HepG2 (cell line): Measurements from ENCODE around the gene MRPL50. TPM values are rescaled to one million over a fixed set of nuclear protein-coding genes. Genes with fewer than 3 reads are reported as not detected.

ENCODE experiments used
- AFF4 ChIP-seq: sonication (generic); formaldehyde crosslinking; IDR thresholded peaks from 2 replicates; pipeline ENCODE4 v1.4.0; 2020; ENCODE audit warnings: missing genetic modification reagents
- BCL6 ChIP-seq: IDR thresholded peaks from 2 replicates; pipeline ENCODE4 v1.6.1; 2016; ENCODE audit warnings: missing genetic modification reagents, missing compliant biosample characterization
- FIP1L1 ChIP-seq: fragments of 200-400 bp; formaldehyde crosslinking; IDR thresholded peaks from 2 replicates; pipeline ENCODE4 v1.6.1; 2018; ENCODE audit warnings: low read depth, mild to moderate bottlenecking, low read length, moderate library complexity, borderline replicate concordance; ENCODE audit not compliant: insufficient read depth
- HMG20A ChIP-seq: IDR thresholded peaks from 2 replicates; pipeline ENCODE4 v1.6.1; 2016; ENCODE audit warnings: borderline replicate concordance
- PBX3 ChIP-seq: sonication (generic); formaldehyde crosslinking; IDR thresholded peaks from 2 replicates; pipeline ENCODE4 v1.8.1; 2023; ENCODE audit warnings: missing genetic modification reagents, inconsistent platforms, borderline replicate concordance
- PHB2 ChIP-seq: fragments of 450-650 bp; IDR thresholded peaks from 2 replicates; pipeline ENCODE4 v1.6.1; 2018; ENCODE audit not compliant: partially characterized antibody
- RBM39 ChIP-seq: fragments of 200-400 bp; formaldehyde crosslinking; IDR thresholded peaks from one replicate; pipeline ENCODE4 v1.6.1; 2018; ENCODE audit warnings: antibody characterized with exemption, mild to moderate bottlenecking, low read depth, low read length; ENCODE audit not compliant: poor library complexity, severe bottlenecking
- SNAPC5 ChIP-seq: sonication (generic); formaldehyde crosslinking; IDR thresholded peaks from 2 replicates; pipeline ENCODE4 v1.8.1; 2023; ENCODE audit warnings: mild to moderate bottlenecking, missing genetic modification reagents, borderline replicate concordance
- TMF1 ChIP-seq: sonication (generic); formaldehyde crosslinking; IDR thresholded peaks from 2 replicates; pipeline ENCODE4 v1.8.1; 2022; ENCODE audit warnings: low read depth, missing genetic modification reagents
- TOE1 ChIP-seq: sonication (generic); formaldehyde crosslinking; IDR thresholded peaks from 2 replicates; pipeline ENCODE4 v1.4.0; 2020; ENCODE audit warnings: mild to moderate bottlenecking, missing genetic modification reagents
- ZBTB44 ChIP-seq: sonication (generic); formaldehyde crosslinking; IDR thresholded peaks from 2 replicates; pipeline ENCODE4 v1.4.0; 2020; ENCODE audit warnings: missing genetic modification reagents
- ZNF780A ChIP-seq: sonication (generic); formaldehyde crosslinking; IDR thresholded peaks from 2 replicates; pipeline ENCODE4 v1.8.0; 2022; ENCODE audit warnings: mild to moderate bottlenecking, missing genetic modification reagents, moderate library complexity
- polyA plus RNA-seq, 8 experiments: library from polyadenylated mRNA; depleted of rRNA in 3 of 8; stranded (reverse) in 7 of 8; unstranded in 1 of 8; fragments of >200 nt; fragmentation: Illumina TruSeq in 4 of 8; extraction: Trizol in 4 of 8; gene quantifications; 2 replicates each; pipeline versions ENCODE4 v1.2.1 to v1.2.3, GENCODE V29; 2011 to 2016; ENCODE audit warnings: low read depth in 4 of 8, missing spikeins in 1 of 8, mixed read lengths in 1 of 8; ENCODE audit not compliant: insufficient read depth in 1 of 8
- total RNA-seq, 5 experiments: library from RNA; depleted of rRNA; stranded (reverse); fragments of >200 nt; fragmentation: Illumina TruSeq; extraction: Trizol; gene quantifications; 2 replicates each; pipeline ENCODE4 v1.2.3, GENCODE V29; 2016; ENCODE audit warnings: low read depth in 1 of 5
- TF ChIP-seq, protein P1 (sequence below): sonication (generic); formaldehyde crosslinking; IDR thresholded peaks from 2 replicates; pipeline ENCODE4 v1.4.0; 2020; ENCODE audit warnings: missing genetic modification reagents, borderline replicate concordance
- TF ChIP-seq, protein P2 (sequence below): sonication (generic); formaldehyde crosslinking; IDR thresholded peaks from 2 replicates; pipeline ENCODE4 v1.4.0; 2020; ENCODE audit warnings: mild to moderate bottlenecking, missing genetic modification reagents, borderline replicate concordance

The MRPL50 gene
- total and polyA plus RNA-seq, 2 of the 13 experiments (the other 11 are each of a cell fraction or from before 2014, with no cell fraction given): 37.1 to 70.0 TPM

DNA sequence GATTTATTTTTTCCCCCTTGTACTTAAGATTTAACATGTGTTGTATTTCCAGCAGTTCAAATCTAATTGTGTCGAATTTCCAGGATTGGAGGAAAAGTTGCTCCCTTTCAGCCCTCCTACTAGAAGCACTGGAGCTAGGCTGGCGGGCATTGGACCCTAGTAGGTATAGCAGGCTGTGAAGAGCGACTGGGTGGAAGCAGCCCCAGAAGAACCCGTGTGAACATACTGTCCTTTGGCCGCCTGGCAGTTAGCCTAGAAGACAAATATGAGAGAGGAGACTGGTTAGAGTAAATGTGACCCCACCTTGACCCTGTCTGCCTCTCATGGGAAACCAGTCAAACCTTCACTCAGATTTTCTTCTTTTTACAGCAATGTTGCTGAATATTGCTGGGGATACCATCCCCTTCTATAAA is 23.2 kb upstream of the MRPL50 start (continued):
- TF ChIP-seq ZBTB44 (CRISPR knock-in tag): no peak
- TF ChIP-seq ZNF780A (CRISPR knock-in tag): no peak
- TF ChIP-seq HMG20A (CRISPR knock-in tag): peak; percentile 90
- no peak for TF ChIP-seq RBM39
- TF ChIP-seq SNAPC5: 0 out of 2 replicates have a peak, but pooled peaks have one; percentile 77
- TF ChIP-seq FIP1L1: no peak
- TF ChIP-seq, protein P1, sequence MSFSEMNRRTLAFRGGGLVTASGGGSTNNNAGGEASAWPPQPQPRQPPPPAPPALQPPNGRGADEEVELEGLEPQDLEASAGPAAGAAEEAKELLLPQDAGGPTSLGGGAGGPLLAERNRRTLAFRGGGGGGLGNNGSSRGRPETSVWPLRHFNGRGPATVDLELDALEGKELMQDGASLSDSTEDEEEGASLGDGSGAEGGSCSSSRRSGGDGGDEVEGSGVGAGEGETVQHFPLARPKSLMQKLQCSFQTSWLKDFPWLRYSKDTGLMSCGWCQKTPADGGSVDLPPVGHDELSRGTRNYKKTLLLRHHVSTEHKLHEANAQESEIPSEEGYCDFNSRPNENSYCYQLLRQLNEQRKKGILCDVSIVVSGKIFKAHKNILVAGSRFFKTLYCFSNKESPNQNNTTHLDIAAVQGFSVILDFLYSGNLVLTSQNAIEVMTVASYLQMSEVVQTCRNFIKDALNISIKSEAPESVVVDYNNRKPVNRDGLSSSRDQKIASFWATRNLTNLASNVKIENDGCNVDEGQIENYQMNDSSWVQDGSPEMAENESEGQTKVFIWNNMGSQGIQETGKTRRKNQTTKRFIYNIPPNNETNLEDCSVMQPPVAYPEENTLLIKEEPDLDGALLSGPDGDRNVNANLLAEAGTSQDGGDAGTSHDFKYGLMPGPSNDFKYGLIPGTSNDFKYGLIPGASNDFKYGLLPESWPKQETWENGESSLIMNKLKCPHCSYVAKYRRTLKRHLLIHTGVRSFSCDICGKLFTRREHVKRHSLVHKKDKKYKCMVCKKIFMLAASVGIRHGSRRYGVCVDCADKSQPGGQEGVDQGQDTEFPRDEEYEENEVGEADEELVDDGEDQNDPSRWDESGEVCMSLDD: no peak
- TF ChIP-seq TMF1: no peak
- TF ChIP-seq, protein P2, sequence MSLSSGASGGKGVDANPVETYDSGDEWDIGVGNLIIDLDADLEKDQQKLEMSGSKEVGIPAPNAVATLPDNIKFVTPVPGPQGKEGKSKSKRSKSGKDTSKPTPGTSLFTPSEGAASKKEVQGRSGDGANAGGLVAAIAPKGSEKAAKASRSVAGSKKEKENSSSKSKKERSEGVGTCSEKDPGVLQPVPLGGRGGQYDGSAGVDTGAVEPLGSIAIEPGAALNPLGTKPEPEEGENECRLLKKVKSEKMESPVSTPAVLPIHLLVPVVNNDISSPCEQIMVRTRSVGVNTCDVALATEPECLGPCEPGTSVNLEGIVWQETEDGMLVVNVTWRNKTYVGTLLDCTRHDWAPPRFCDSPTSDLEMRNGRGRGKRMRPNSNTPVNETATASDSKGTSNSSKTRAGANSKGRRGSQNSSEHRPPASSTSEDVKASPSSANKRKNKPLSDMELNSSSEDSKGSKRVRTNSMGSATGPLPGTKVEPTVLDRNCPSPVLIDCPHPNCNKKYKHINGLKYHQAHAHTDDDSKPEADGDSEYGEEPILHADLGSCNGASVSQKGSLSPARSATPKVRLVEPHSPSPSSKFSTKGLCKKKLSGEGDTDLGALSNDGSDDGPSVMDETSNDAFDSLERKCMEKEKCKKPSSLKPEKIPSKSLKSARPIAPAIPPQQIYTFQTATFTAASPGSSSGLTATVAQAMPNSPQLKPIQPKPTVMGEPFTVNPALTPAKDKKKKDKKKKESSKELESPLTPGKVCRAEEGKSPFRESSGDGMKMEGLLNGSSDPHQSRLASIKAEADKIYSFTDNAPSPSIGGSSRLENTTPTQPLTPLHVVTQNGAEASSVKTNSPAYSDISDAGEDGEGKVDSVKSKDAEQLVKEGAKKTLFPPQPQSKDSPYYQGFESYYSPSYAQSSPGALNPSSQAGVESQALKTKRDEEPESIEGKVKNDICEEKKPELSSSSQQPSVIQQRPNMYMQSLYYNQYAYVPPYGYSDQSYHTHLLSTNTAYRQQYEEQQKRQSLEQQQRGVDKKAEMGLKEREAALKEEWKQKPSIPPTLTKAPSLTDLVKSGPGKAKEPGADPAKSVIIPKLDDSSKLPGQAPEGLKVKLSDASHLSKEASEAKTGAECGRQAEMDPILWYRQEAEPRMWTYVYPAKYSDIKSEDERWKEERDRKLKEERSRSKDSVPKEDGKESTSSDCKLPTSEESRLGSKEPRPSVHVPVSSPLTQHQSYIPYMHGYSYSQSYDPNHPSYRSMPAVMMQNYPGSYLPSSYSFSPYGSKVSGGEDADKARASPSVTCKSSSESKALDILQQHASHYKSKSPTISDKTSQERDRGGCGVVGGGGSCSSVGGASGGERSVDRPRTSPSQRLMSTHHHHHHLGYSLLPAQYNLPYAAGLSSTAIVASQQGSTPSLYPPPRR (CRISPR knock-in tag): peak; percentile 80; the same call in 1 of the 2 replicates
- peak; percentile 95 for TF ChIP-seq BCL6 (CRISPR knock-in tag)
- no peak for TF ChIP-seq PHB2
- TF ChIP-seq AFF4 (CRISPR knock-in tag): no peak
- TF ChIP-seq TOE1 (CRISPR knock-in tag): no peak
- TF ChIP-seq PBX3 (CRISPR knock-in tag): no peak
